ENCODE results near the gene SREBF1. TPM values are rescaled to one million over a fixed set of nuclear protein-coding genes. Genes with fewer than 3 reads are reported as not detected.

SREBF1 gene
- total and polyA plus RNA-seq, 2 of the 8 experiments (the other 6 are each of a cell fraction or from before 2014, with no cell fraction given), result 28.6 to 70.8 TPM

GRCh38 chr17:17783825-17784656 is 52.7 kb downstream of the SREBF1 start:
- ChIA-PET CTCF (ENCODE audit: partially characterized antibody) (interaction anchor here (0.8 to 7.5 kb wide), 13 partner anchors 10 to 254 kb away, joined by 3 to 48 read pairs (median 5); no protein-coding TSS in a partner anchor), POLR2A (ENCODE audit: partially characterized antibody) (interaction anchor here (0.7 to 3.5 kb wide), 7 partner anchors 10 to 60 kb away, joined by 3 to 9 read pairs (median 4); partner anchors contain the start of gene SREBF1)
- H3K23me2 ChIP-seq (ENCODE audit: low read depth, low read length), result peaks cover 19% of the 10 kb centered on the region; the same call in 1 of the 2 replicates
- H3K4ac ChIP-seq (replicated peaks; ENCODE audit: insufficient read length, low read depth, low read length), result no peak overlapping the region
- H3K79me1 ChIP-seq (ENCODE audit: low read depth, low read length), result no peaks in the 10 kb centered on the region
- no peak overlapping the region for H2BK15ac ChIP-seq (ENCODE audit: low read length)
- FAIRE-seq (peak; percentile 48), DNase-seq (ENCODE audit: low read depth in 1 of 2, low spot score in 2 of 2) (no peak)
- H3K36me3 ChIP-seq (ENCODE audit: control insufficient read depth in 2 of 4, insufficient read depth in 4 of 4, low read length in 3 of 4), result no peaks in the 10 kb centered on the region
- H4K5ac ChIP-seq (ENCODE audit: insufficient read length, low read depth, low read length), result no peak overlapping the region
- H4K8ac ChIP-seq (ENCODE audit: extremely low read depth, insufficient read depth, low read length), result no peak overlapping the region
- no peak overlapping the region for H4K91ac ChIP-seq (replicated peaks; ENCODE audit: insufficient read length, low read length)
- no peaks in the 10 kb centered on the region for H3K9me3 ChIP-seq (ENCODE audit: insufficient read depth in 2 of 2, low read depth in 1 of 2, low read length in 1 of 2)
- peaks cover 0 to 40% (median 13%) of the 10 kb centered on the region in 4 experiments; a peak in 6 of 7 replicates for H3K27me3 ChIP-seq (replicated peaks in 1 of 4; ENCODE audit: control insufficient read depth in 3 of 4, extremely low read depth in 1 of 4, insufficient read depth in 3 of 4, low read length in 3 of 4)
- peak overlapping the region; percentile 68 to 90 for H3K4me2 ChIP-seq (ENCODE audit: insufficient read depth in 1 of 2, low read depth in 2 of 2, low read length in 2 of 2)
- H3K4me3 ChIP-seq (ENCODE audit: extremely low read depth in 1 of 4, insufficient read depth in 2 of 4, low read depth in 3 of 4, low read length in 4 of 4), result peak overlapping the region; percentile 58 to 75 (median 64)
- H3K4me1 ChIP-seq (replicated peaks in 1 of 4; ENCODE audit: control insufficient read depth in 3 of 4, insufficient read depth in 4 of 4, low read length in 3 of 4), result peaks cover 20 to 37% (median 27%) of the 10 kb centered on the region in 4 experiments
- H3K14ac ChIP-seq (ENCODE audit: insufficient read length), result no peak overlapping the region
- no peak overlapping the region for H3K9ac ChIP-seq (replicated peaks in 1 of 4; ENCODE audit: extremely low read depth in 1 of 4, low read depth in 3 of 4, low read length in 3 of 4)
- no peak overlapping the region for H3K56ac ChIP-seq (replicated peaks; ENCODE audit: insufficient read length, low read depth, low read length)
- no peak overlapping the region for H2AFZ ChIP-seq (ENCODE audit: low read length)
- H4K20me1 ChIP-seq (replicated peaks in 1 of 2; ENCODE audit: control insufficient read depth in 1 of 2, insufficient read depth in 2 of 2, low read length in 2 of 2), result peaks cover 0 to 1% of the 10 kb centered on the region in 2 experiments
- WGBS, 2 experiments (ENCODE audit: extremely low coverage in 1 of 2, insufficient coverage in 1 of 2, insufficient read length in 1 of 2, insufficient replicate concordance in 2 of 2, low coverage in 1 of 2, low lambda C conversion rate in 2 of 2, missing lambda C conversion rate in 1 of 2), result 6% methylated on average over 32 of the region's 37 CpGs; no CpG with 5 or more reads in 1 of the 2 experiments
- no peak overlapping the region for H2BK120ac ChIP-seq (replicated peaks; ENCODE audit: low read depth, low read length)
- H3K23ac ChIP-seq (ENCODE audit: insufficient read length), result no peak overlapping the region
- H3K18ac ChIP-seq (ENCODE audit: extremely low read depth, low read length), result no peak overlapping the region; the same call in 1 of the 2 replicates
- H2BK20ac ChIP-seq (ENCODE audit: low read length), result 0 out of 2 replicates have a peak overlapping the region, but pooled peaks have one; percentile 34
- H3K27ac ChIP-seq (ENCODE audit: low read depth, low read length), result no peak overlapping the region
- 0 out of 2 replicates have a peak overlapping the region, but pooled peaks have one; percentile 44 for H2BK5ac ChIP-seq (ENCODE audit: low read depth, low read length)
- no peak overlapping the region for H2BK12ac ChIP-seq (ENCODE audit: low read depth, low read length)
- H3K79me2 ChIP-seq (ENCODE audit: control insufficient read depth in 1 of 2, insufficient read depth in 2 of 2, low read length in 2 of 2), result no peaks in the 10 kb centered on the region
- H2AK5ac ChIP-seq (ENCODE audit: low read depth, low read length), result no peak overlapping the region
- TF ChIP-seq SIN3A (conservative IDR thresholded peaks at IDR 0.05 in 1 of 2, IDR thresholded peaks at IDR 0.05 in 1 of 2; ENCODE audit: low read depth in 1 of 2, low read length in 2 of 2) (peak in 1 of 2 experiments; percentile 58; a peak in 1 of 4 replicates), GABPA (IDR thresholded peaks at IDR 0.05; ENCODE audit: borderline replicate concordance, insufficient read depth, low read length) (no peak), RFX5 (IDR thresholded peaks at IDR 0.05; ENCODE audit: borderline replicate concordance, low read depth, low read length) (no peak), CBX5 (IDR thresholded peaks at IDR 0.05; ENCODE audit: low read depth, low read length) (no peak), TAF1 (IDR thresholded peaks at IDR 0.05; ENCODE audit: low read depth, low read length) (no peak), KDM4A (IDR thresholded peaks at IDR 0.05; ENCODE audit: low read depth, low read length, severe bottlenecking) (no peak), KDM1A (IDR thresholded peaks at IDR 0.05; ENCODE audit: borderline replicate concordance, low read length) (no peak), CEBPB (IDR thresholded peaks at IDR 0.05; ENCODE audit: low read depth, low read length) (no peak), KDM5A (IDR thresholded peaks at IDR 0.05; ENCODE audit: low read length) (no peak), USF2 (IDR thresholded peaks at IDR 0.05; ENCODE audit: low read length) (no peak)
